22Rv1 (cell line): ENCODE results near the gene UBXN2A.
"Not testable (repeated sequence)": the region's sequence is repeated elsewhere in the genome, so short reads cannot be mapped to it uniquely, and the experiment has no call there.

Experiments used
- CTCF ChIP-seq: fragments of 450-650 bp; IDR thresholded peaks from 2 replicates; pipeline ENCODE4 v1.5.1; 2017; ENCODE audit warnings: mild to moderate bottlenecking
- ZFX ChIP-seq: fragments of 450-650 bp; IDR thresholded peaks from 2 replicates; pipeline ENCODE4 v1.6.1; 2017; ENCODE audit warnings: antibody characterized with exemption, borderline replicate concordance

GRCh38 chr2:24014902-24015301, 74.6 kb downstream of the UBXN2A start:
- not testable (repeated sequence) for TF ChIP-seq CTCF, ZFX
